GM19035 (cell line): ENCODE measurements around the gene FMN1.
"Not testable (repeated sequence)": the region's sequence is repeated elsewhere in the genome, so short reads cannot be mapped to it uniquely, and the experiment has no call there.

Experiments used
- ATAC-seq: cut with Tn5 transposase; IDR thresholded peaks from one replicate; pipeline ENCODE4 v1.9.1; 2021; ENCODE audit not compliant: unreplicated experiment

The FMN1 gene

DNA sequence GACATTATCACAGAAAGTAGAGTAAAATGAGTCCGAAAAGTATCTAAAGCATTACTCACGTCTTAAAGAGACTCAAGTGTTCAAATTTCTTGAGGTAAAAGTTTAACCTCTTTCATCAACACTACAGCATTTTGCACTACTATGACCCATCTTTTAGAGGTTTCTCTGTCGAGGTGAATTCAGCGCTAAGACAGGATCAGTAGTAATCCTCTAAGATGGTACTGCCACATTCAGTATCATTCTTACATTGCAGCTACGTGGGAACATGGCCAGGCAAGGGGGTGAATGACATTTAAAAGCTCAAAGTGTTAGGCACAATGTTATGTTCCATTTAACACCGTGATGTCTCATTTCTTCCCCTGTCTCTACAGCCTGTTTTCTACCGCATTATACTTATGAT is 210.8 kb downstream of the FMN1 start:
- no peak for ATAC-seq

GRCh38 chr15:32982001-32982400 is 212.5 kb downstream of the FMN1 start:
- ATAC-seq, result no peak

DNA sequence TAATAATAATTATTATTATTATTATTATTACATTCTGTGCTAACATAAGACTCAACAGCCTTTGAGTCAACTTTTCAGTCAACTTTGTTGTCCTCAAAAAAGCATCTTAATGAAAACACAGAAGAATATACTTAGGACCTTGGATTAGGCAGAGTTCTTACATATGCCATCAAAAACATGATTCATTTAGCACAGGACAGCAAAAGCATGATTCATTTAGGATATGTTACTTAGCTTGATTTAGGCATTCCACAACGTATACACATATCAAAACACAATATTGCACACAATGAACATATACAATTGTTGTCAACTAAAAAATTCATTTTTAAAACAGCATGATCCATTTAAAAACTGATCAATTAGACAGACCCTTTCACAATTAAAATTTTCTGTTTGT is 213.0 kb downstream of the FMN1 start:
- ATAC-seq, result no peak

DNA sequence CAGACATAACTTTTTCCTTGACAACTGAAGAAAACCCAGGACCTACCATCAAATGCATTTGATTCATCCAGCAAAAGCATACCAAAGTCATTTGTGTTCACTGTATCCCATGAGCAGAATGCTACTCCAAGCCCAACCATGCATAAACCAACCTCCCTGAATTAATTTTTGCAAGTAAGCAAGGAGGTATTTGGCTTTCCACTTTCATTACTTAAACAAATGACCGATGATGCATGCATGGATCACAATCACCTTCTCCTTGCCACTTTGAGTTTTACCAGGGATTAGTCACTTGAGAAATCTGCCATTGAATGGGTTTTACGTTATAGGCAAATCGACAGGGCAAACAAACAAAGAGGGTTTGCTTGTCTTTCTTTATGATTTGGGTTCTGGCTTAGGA is 214.8 kb downstream of the FMN1 start:
- ATAC-seq, result no peak

- no peak for ATAC-seq
These were observed 217.0 kb downstream of the FMN1 start for GRCh38 chr15:32977506-32977905.

DNA sequence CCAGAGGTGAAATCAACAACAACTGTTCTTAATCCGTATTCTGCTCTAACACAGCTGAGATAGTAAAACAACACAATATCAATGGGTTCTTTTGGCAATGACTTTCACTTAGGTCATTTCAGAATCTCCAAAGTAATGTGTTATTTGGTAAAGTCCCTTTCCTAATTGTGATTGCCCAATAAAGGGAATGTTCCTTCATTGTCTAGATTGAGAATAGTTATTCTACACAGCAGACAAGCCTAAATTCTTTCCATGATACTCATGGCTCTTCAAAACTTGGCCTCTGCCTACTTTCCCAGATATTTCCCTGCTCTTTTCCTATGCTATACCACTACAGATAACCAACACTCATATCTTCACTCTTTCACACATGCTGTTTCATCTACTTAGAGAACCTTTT is 219.8 kb downstream of the FMN1 start:
- ATAC-seq, result no peak

GRCh38 chr15:32972686-32973085 is 221.8 kb downstream of the FMN1 start:
- ATAC-seq, result no peak

DNA sequence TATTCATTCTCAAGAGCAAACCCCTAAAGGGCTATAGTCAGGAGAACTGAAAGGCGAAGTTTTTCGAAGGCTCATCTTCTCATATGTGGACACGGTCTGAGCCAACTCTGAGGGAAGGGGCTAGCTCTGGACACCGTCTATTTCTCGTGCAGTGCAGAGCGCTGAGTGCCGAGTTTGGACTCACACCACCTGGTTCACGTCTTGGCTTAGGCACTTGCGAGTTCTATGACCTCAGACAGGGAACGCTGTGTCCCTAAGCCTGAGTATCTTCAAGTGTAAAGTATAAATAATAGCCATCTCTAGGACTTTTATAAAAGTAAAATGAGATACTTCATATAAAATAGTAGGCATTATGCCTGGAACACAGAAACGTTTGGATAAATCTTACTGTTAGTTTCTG is 223.7 kb downstream of the FMN1 start:
- no peak for ATAC-seq

- ATAC-seq, result no peak
These were observed 227.0 kb downstream of the FMN1 start for GRCh38 chr15:32967521-32967920.

GRCh38 chr15:32966512-32966911 is 228.0 kb downstream of the FMN1 start:
- no peak for ATAC-seq

DNA sequence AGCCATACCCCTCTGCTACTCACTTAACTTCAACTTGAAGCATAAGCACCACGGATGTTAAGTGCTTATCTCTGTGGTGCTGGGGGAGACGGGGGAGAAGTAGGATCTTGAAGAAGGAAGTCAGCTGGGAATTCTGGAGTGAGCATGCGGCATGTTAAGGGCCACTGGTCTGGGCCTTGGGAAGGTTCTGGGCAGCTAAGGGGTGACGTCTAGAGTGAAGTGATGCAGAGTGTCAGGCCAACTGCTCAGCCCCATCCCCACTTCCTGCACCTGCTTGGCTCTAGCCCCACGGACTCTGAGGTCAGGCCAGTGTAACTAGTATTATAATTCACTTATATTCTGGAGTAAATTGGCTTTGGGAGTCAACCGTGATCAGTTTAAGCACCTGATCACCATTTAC is 228.6 kb downstream of the FMN1 start:
- no peak for ATAC-seq

- no peak for ATAC-seq
These were observed 235.4 kb downstream of the FMN1 start for GRCh38 chr15:32959077-32959476.

GRCh38 chr15:32957219-32957618 is 237.3 kb downstream of the FMN1 start:
- no peak for ATAC-seq

- ATAC-seq, result no peak
These were observed 237.8 kb downstream of the FMN1 start for GRCh38 chr15:32956711-32957110.

DNA sequence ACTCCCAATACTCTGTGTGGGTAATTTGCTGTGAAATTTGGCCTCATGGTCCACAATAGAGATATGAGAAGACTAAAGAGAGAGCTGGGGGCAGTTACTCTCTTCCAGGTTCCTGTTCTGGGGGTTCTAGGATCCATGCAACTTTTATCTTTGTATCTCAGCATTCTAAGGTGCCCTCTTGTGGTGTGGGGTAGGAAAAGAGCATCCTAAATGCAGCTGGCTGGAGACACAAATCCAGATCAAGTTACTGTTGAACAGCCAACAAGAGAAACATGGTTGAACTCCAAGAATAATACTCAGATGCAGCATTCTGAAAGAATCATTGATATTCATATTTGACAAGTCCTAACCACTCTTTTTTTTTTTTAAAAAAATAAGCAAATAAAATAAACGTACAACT is 238.5 kb downstream of the FMN1 start:
- no peak for ATAC-seq

DNA sequence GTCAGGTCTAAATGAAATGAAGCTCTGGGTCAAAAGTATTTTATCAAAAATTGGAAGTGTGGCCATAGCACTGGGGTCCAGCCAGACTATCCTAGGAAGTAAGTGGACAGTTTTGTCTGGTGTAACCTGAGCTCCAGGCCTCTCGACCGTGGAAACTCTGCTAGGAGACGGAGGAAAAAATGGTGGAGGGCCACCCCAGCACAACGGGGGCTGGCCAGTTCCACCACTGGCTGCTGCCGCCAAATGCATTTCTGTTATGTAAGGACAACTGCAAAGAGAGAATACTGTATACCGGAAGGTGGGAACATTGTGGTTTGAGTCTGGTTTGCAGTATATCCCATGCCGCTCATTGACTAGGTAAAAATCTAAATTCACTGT is 241.0 kb downstream of the FMN1 start:
- ATAC-seq, result no peak

DNA sequence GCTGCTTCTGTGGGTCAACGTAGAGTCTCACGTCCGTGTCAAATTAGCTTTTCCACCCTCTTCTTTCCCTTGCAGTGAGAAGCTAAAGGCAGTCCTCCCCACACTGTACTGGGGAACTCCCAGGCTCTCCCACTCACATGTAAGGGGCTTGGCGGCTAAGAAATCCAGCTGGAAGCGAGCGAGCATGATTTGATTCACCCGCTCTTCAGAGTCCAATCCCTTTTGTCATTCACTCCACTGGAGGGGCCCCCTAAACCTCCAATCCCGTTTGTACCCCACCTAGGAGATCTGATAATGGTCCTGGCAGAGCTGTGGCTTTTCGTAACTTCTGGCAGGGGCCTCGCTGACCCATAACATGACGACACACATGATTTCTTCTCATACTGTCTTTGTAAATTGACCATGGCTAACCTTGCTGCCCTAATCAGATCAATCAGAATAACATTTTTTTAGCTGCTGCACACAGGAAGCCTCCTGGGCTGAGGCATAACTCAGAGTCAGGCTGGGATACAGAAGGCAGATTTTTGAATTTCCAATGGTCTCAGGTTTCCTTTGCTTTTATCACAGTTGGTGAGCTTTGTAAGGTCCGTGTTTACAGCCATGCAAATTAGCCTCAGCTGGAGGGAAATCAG is 241.5 kb downstream of the FMN1 start:
- no peak for ATAC-seq

DNA sequence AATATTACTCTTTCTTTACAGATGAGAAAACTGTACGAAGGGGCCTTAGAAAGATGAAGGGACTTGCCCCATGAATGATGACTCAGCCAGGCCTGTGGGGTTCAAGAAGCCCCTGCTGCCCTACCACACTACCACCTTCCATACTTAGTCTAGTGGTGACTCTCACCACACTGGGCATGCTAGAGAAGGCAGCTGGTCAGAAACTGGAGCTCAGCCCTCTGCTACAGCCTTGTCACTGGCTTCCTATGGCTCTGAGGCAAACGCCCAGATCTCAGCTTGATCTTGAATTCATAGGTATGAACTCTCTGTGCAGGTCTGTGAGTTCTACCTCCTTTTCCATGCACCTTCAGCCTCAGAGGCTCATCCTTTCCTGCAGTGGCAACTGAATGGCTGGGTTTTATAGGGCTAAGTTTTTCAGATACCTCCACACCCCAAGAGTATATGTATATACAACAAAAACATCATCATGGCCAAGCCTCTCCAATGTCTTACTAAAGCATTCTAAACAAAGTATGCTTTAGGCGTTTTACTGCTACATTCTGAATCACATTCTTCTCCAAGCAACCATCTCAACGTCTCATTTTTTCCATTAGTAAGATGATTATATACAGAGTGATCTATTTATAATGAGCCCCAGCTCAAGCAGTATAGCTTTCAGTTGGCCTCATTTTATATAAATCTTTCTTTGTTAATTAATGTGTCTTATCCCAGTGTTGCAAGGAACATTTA is 242.6 kb downstream of the FMN1 start:
- no peak for ATAC-seq

DNA sequence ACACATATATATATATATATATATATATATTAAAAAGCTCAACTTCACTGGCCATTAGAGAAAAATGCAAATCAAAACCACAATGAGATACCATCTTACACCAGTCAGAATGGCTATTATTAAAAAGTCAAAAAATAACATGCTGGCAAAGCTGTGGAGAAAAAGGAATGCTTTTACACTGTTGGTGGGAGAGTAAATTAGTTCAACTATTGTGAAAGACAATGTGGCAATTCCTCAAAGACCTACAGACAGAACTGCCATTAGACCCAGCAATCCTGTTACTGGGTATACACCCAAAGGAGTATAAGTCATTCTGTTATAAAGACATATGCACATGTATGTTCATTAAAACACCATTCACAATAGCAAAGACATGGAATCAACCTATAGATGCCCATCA is 244.5 kb downstream of the FMN1 start:
- not testable (repeated sequence) for ATAC-seq

DNA sequence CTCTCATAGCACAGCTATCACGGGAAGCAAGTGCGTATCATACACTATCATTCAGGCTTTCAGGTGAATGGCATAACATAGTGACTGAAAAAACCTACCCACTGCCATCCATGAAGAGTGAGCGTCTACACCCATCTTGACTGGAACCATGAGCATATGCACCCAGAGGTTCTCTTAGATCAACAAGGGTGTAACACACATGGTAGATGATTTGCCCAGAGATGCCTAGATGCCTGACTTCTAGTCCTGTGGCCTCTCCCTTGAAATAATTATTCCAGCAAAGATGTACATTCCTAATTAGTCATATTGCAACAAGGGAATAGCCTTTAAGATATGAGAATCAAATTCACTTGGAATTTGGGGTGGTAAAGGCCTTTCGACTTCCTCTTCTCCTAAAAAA is 248.3 kb downstream of the FMN1 start:
- ATAC-seq, result no peak

- ATAC-seq, result no peak
These were observed 250.1 kb downstream of the FMN1 start for GRCh38 chr15:32944431-32944830.

DNA sequence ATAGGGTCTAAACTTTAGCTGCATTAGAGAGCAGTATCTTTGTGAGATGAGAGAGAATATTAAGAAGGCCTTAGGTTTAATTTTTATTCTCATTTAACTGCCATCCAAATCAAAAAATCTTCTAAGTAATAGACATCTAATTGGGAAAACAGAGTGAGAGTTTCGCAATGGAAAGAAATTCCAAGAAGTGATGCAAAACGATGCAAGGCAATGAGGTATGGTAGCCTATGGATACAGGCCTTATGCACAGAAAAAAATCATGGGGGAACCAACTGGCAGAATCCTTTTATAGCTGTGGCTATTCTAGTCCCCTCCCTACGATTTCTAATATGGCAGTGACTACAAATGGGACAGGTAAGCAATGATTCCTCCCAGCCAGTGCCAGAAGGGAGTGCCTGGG is 250.8 kb downstream of the FMN1 start:
- no peak for ATAC-seq

GRCh38 chr15:32942401-32942841 is 252.1 kb downstream of the FMN1 start:
- no peak for ATAC-seq
